ENCODE data around the gene SRSF4.
"Not testable (repeated sequence)": the region's sequence is repeated elsewhere in the genome, so short reads cannot be mapped to it uniquely, and the experiment has no call there.

The SRSF4 gene

GRCh38 chr1:29152046-29152805, 29.5 kb downstream of the SRSF4 start:
- TF ChIP-seq CTCF (IDR thresholded peaks at IDR 0.05; ENCODE audit: low read depth, low read length, missing control alignments): no peak
- H3K27ac ChIP-seq: no peak overlapping the region
- no peak for DNase-seq
- in situ Hi-C loops (cut with HindIII; ENCODE audit: low pct_ligation_motif_present, low sequenced_read_pairs): no loop called here
- H3K36me3 ChIP-seq (replicated peaks): peaks cover 76% of the 10 kb centered on the region
- H3K27me3 ChIP-seq (replicated peaks): no peaks in the 10 kb centered on the region
- H3K4me3 ChIP-seq (ENCODE audit: low read depth, low read length): no peak overlapping the region

GRCh38 chr1:29150346-29150745, 31.4 kb downstream of the SRSF4 start:
- peaks cover 77% of the 10 kb centered on the region for H3K36me3 ChIP-seq (replicated peaks)
- H3K27ac ChIP-seq; DNase-seq; in situ Hi-C loops (cut with HindIII; ENCODE audit: low pct_ligation_motif_present, low sequenced_read_pairs); H3K27me3 ChIP-seq (replicated peaks); H3K4me3 ChIP-seq (ENCODE audit: low read depth, low read length): not testable (repeated sequence)

GRCh38 chr1:29148656-29149491, 32.8 kb downstream of the SRSF4 start:
- Histone ChIP-seq H3K4me3 (ENCODE audit: low read depth, low read length) (no peak overlapping the region), H3K27me3 (replicated peaks) (no peaks in the 10 kb centered on the region), H3K27ac (no peak overlapping the region), H3K36me3 (replicated peaks) (peaks cover 66% of the 10 kb centered on the region)
- in situ Hi-C loops (cut with HindIII; ENCODE audit: low pct_ligation_motif_present, low sequenced_read_pairs): no loop called here
- TF ChIP-seq CTCF (IDR thresholded peaks at IDR 0.05; ENCODE audit: low read depth, low read length, missing control alignments): no peak
- no peak for DNase-seq

- no peak overlapping the region for H3K4me3 ChIP-seq (ENCODE audit: low read depth, low read length)
- H3K27me3 ChIP-seq (replicated peaks): no peaks in the 10 kb centered on the region
- in situ Hi-C loops (cut with HindIII; ENCODE audit: low pct_ligation_motif_present, low sequenced_read_pairs): no loop called here
- peaks cover 44% of the 10 kb centered on the region for H3K36me3 ChIP-seq (replicated peaks)
- TF ChIP-seq CTCF (IDR thresholded peaks at IDR 0.05; ENCODE audit: low read depth, low read length, missing control alignments): no peak
- DNase-seq: peak; percentile 73
- peak overlapping the region; percentile 75 for H3K27ac ChIP-seq
These were observed 35.8 kb downstream of the SRSF4 start for GRCh38 chr1:29145739-29146437.

GRCh38 chr1:29144178-29144577, 37.5 kb downstream of the SRSF4 start:
- Histone ChIP-seq H3K36me3 (replicated peaks) (peaks cover 31% of the 10 kb centered on the region), H3K4me3 (ENCODE audit: low read depth, low read length) (no peak overlapping the region), H3K27me3 (replicated peaks) (no peaks in the 10 kb centered on the region), H3K27ac (no peak overlapping the region)
- no peak for DNase-seq
- no peak for TF ChIP-seq CTCF (IDR thresholded peaks at IDR 0.05; ENCODE audit: low read depth, low read length, missing control alignments)
- in situ Hi-C loops (cut with HindIII; ENCODE audit: low pct_ligation_motif_present, low sequenced_read_pairs): no loop called here

GRCh38 chr1:29142714-29143113, 39.0 kb downstream of the SRSF4 start:
- H3K36me3 ChIP-seq (replicated peaks): peaks cover 16% of the 10 kb centered on the region
- H3K4me3 ChIP-seq (ENCODE audit: low read depth, low read length): no peak overlapping the region
- in situ Hi-C loops (cut with HindIII; ENCODE audit: low pct_ligation_motif_present, low sequenced_read_pairs): no loop called here
- H3K27me3 ChIP-seq (replicated peaks): no peaks in the 10 kb centered on the region
- TF ChIP-seq CTCF (IDR thresholded peaks at IDR 0.05; ENCODE audit: low read depth, low read length, missing control alignments): no peak
- H3K27ac ChIP-seq: no peak overlapping the region
- no peak for DNase-seq
